ENCODE measurements around the gene SLC39A11.

Gene SLC39A11

DNA sequence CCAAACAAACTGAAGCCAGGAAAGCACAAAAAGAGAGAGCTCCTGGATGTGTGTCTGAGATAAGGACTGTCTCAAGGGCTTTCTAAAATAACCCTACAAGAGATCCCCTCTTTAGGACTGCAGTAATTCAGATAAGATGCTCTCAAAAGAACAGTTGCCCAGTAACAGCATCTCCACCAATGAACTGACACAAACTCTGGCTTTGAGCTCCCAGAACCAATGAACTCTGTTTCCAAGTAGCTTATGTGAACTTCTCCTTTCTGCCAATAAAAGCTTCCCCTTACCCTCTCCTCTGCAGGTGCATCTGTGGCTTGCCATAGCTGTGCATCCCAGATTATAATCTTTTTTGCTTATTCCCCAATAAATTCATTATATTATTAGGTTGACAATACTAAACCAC is 421.5 kb downstream of the SLC39A11 start:
- DNase-seq: no peak

DNA sequence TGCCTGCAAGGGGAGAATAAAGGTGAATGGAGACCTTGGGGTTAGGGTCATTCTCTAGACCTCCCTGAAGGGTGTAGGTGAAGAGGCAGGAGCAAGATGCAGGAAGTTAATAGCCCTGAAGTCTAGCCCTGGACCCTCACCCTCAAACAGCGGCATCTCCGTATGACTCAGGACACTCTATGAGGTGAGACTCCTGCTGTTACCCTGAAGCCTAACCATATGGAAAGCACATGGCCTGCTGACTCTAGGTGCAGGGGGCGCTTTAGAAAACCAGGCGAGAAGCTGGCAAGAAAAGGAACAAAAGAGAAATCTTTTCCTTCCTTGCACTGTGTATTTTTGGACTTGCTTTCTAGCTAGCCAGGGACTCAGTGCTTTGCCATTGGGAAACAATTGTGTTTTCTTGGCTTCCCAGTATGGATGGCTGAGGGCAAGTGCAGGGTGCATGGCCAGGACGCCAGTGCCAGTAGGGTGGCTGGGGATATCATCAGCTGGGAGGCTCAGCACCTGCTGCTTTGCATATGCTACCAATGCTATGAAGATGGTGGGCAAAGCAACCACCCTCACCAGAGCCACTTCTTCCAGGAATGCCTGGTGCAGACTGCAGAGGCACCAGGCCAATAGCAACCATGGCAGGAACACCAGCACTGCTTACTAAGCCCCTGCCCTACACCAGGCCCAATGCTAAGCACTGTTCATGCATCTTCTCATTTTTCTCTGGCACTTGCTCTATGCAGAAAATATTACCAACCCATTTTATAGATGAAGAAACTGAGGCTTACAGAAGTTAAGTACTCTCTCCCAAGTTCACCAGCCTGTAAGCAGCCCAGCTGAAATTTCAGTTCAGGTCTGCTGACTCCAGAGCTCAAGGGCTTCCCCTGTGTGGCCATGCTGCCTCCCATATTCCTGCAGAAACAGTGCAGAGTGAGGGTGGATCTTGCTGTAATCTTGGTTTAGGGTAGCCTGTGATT is 425.1 kb downstream of the SLC39A11 start:
- DNase-seq: no peak

DNA sequence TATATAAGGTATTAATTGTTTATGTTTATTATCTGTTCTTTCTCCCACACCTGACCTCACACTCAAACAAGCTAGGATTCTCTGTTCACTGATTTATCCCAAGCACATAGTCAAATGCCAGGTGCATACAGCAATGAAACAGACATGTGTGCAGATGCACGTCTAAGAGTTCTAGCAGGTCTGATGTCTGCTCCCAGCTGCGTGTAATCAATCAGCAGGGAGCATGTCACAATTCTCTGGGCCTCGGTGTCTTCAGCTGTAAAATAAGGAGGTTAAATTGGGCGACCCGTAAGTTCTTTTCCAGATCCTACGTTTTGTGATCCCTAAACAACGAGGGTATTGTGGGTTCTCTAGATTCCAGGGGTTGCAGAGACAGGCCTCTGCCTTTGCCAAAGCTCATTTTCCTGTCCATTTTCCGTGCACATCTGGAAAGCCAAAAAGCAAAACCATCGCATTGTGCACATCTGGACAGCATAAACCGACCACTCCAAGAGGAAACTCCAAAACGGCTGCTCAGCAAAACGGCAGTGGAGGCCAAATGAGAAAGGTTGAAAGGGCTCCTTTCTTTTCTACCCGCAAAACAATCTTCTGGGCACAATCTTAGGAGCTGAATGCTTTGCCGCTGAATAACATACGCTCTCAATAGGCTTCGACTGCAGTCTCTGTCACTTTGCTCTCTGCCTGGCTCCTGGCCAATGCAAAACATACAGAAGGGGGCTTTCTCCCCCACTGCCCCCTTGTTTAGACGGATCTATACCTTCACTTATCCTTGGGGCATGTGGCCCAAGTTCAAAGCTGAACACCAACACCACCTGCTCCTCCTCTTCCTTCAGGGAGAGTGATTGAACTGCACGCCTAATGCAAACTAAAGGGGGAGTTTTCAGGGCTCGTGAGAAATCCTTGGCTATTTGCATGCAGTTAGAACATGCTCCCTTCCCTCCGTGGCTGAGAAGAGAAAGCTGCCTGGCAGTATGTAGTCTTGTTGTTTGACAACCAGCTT is 426.3 kb downstream of the SLC39A11 start:
- DNase-seq: no peak

DNA sequence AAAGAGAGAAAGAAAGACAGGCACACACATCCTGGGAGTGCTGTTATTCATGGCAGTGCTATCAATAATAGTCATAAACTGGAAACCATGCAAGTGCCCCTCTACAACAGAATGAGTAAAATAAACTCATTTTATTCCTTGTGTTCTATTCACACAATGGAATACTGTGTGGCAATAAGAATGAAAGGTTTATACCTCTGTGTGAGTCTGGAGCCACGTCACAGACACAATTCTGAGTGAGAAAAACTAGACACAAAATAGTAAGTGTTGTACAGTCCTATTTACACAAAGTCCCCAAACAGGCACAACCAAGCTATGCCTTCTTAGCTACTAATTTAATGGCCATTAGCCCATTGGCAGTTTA is 429.7 kb downstream of the SLC39A11 start:
- DNase-seq: no peak

DNA sequence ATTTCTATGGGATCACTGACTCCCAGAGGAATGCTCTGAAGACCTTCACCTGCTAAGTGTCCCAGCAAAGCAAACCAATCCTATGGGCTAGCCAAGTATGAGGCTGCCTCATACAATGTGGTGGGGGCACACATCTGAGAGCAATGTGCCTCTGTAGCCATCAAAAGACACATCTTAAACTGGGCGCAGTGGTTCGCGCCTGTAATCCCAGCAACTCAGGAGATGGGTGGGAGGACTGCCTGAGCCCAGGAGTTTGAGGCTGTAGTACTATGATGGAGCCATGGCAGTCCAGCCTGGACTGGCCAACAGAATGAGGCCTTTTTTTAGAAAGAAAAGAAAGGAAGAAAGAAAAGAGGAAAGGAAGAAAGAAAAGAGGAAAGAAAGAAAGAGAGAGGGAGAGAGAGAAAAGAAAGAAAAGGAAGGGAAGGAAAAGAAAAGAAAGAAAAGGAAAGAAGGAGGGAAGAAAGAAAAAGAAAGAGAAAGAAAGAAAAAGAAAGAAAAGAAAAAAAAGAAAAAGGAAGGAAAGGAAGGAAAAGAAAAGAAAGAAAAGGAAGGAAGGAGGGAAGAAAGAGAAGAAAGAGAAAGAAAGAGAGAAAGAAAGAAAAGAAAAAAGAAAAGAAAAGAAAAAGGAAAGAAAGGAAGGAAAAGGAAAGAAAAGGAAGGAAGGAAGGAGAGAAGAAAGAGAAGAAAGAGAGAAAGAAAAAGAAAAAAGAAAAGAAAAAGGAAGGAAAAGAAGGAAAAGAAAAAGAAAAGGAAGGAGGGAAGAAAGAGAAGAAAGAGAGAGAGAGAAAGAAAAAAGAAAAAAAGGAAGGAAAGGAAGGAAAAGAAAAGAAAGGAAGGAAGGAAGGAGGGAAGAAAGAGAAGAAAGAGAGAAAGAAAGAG is 430.3 kb downstream of the SLC39A11 start:
- DNase-seq: no peak

DNA sequence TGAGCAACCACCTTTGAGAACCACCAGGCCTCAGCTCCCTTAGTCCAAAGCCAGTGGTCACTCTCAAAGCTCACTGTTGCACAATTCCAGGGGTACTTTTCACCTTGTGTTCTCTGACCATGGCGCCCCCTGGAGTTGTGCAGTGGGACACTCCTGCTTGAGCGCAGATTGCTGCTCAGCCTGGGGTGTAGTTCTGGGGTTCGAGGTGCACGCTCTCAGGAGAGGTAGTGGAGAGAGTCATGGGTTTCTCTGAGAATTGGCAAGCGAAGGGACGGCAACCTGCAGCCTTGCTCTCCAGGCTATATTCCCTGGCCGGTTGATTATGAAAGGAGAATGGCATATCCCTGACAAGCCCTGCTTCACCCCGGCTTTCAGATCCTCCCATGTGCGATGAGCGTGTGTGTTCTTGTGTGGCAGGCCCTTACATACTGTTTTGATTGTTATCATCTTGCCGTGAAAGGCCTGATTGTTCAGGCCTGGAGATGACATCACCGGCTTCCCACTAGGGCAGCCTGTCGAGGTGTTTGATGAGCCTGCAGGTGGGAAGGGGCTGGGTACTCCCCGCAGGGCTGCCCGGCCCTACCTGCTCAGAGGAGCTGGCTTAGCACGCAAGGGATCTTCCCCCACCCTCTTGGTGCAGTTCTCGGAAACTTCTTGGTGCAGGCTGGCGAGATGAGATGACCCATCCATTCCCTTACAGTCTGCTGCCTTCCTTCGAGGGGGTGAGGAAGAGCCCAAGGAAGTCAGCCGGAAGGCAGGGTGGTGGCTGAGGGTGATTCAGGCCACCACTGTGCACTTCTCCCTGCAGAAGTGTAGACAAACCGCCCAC is 431.2 kb downstream of the SLC39A11 start:
- DNase-seq: no peak

DNA sequence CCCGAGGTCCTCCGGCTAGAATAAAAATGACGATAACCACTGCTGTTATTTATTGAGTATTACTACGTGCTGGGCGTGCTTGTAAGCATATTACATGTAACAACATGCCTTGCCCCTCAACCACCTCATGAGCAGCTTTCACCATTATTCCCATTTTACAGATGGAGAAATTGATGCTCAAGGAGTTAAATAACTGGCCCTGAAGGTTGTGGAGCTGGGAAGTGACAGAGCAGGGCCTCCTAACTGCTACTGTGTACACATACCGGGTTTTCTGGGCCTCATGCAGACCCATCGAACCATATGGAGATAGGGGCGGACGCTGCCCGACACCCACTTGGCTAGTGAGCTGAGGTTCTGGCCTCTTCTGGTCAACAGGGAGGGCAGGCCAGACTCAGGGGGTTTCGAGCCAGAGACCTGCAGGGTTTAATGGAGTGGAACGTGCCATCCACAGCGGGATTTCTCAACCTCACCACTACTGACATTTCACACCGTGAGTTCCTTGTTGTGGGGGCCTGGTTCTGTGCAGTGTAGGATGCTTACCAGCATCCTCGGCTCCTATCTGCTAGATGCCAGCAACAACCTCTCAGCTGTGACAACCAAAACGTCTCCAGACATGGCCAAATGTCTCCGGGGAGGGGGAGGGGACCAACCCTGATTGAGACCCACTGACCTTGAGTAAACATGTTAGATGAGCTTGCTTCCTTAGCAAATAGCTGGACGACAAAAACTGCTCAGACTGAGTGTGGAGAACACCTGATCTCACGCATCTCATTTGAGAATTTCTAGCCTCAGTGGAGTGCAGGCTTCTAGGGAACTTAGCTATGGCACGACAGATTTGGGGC is 432.0 kb downstream of the SLC39A11 start:
- no peak for DNase-seq

DNA sequence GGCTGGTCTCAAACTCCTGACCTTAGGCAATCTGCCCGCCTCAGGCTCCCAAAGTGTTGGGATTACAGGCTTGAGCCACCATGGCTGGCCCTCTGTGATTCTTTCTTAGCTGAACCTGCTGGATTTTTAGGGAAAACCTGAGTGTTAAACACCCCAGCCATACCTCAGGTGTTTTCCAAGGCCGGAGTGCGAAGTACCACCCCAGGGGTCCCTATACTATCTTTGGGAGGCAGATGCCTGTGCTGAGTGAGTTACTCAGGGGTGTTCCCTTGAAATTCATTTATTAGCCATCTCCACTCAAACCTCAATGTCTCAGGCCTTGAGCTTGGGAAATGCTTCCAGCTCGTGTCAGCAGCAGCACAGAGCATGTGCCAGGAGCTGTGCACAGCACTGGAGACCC is 432.7 kb downstream of the SLC39A11 start:
- no peak for DNase-seq

DNA sequence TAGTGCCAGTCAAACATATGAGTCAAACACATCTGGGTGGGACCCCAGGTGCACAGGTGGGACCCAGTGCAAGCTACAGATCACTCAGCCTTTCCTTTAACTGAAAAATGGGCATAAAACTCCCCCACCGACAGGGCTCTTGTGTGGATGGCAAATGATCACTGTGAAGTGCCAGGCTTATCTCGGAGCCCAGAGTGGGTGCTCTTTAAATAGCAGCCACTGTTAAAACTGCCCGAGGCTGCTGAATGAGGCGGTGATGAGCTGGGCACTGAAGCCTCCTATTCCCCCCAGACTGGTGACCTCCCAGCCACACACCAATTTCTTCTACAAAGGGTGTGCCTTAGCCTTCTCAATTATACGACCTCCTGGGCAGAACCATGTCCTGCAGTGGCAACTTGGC is 433.8 kb downstream of the SLC39A11 start:
- no peak for DNase-seq

DNA sequence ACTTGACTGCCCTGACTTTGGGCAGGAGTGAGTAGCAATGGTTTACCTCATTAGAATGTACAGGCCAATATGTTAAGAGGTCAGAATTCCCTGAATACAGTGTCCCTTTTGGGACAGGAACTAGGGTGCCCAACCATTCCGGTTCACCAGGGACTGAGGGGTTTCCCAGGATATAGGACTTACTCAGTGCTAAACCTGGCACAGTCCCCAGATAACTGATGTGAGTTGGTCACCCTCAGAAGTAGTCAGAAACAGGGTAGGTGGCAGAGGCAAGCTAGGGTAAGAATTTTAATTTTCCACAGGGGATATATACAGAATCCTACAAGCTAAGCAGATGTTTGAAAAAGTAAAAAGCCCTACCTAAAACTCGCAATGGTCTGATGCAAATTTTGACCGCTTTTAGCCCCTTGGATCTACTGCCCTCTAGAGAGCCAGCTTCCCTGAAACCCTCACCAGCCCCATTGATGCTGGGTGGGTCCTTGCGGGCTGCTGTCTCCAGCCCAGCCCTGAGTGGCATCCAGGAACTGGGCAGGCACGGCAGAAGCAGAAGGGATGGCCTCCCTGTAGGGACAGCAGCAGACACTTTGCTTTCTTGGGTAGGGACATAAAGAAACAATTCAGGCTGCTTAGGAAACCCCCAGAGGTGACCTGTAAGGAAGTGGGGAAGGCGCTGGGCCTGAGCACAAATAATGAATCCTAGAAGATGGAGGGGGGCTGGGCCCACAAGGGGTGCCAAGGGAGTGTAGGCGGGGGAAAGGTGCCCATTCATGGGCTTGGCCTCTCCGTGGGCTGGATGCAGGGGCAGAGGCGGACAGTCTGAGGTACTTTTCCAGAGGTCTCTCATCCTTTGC is 434.8 kb downstream of the SLC39A11 start:
- peak; percentile 39 for DNase-seq

DNA sequence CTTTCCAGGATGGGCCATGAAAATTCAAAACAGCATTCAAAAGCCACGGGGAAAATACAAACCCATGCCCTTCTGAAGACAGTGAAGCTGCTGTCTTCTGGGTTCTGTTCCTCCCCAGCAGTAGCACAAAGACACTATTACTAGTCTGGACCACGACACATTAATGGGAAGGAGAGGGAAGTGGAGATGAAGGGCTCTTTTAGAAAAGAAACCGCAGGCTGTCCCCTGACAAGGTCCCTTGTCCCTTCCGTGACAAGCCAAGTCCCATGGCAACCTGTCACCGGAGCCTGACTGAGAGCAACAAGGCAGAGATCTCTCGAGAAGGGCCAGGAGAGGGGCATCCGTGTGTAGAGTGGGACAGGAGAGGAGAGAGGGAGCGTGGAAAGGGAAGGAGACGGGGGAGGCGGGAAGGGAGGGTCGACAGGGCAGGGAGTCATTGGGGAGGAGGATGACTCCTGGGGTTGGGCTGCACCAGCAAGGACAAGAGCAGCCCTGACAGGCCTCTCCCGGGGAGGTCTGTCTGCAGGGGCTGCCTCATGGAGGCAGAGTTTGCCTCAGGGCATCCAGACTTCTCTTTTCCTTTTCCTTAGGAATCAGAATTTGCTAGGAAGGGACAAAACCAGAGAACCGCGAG is 436.2 kb downstream of the SLC39A11 start:
- no peak for DNase-seq

DNA sequence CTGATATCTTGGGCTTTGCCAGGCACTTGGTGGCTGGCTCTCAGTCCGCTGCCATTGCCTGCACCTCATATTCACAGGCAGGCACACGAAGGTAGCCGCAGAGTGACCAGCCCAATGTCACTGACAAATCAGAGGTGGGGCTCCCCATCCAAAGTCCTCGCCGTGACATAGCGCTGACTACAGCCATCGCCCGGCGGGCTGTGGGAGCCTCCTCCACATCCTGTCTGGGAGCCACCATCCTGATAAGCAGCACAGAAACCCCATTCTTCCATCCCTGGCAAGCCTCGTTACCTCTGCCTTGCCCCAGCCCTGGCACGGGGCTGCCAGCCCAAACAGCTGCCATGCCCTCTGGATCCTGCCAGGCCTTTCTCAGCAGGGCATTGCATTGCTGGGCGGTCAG is 437.8 kb downstream of the SLC39A11 start:
- no peak for DNase-seq

DNA sequence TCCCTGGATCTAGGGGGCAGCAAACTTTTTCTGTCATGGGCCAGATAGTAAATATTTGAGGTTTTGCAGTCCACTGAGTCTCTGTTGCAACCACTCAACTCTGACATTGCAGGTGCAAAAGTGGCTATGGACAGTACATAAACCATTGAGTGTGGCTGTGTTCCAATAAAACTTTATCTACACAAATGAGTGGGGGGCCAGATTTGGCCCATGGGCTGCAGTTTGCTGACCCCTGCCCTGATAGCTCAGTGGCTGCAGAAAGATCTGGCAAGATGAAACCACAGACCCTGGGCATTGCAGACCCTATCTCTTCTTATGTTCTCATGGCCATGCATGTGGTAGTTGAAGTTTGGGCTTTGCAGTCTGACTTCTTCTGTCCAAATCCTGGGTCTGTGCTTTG is 440.5 kb downstream of the SLC39A11 start:
- DNase-seq: no peak

DNA sequence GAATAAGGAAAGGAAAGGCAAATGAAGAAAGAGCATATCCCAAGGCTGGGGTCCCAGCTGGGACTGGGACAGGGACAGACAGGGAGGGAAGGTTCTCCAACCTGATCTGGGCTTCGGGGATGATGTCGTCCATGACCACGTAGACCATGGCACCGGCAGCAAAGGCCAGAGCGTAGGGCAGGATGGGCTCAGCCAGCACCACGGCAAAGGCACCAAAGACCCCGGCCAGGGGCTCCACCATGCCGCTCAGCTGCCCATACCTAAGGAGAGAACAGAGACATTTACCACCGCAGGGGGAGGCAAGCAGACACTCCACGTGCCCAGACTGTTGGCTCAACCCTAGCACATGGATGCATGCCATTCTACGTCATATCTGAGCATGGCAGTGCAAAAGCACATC is 443.8 kb downstream of the SLC39A11 start:
- no peak for DNase-seq

DNA sequence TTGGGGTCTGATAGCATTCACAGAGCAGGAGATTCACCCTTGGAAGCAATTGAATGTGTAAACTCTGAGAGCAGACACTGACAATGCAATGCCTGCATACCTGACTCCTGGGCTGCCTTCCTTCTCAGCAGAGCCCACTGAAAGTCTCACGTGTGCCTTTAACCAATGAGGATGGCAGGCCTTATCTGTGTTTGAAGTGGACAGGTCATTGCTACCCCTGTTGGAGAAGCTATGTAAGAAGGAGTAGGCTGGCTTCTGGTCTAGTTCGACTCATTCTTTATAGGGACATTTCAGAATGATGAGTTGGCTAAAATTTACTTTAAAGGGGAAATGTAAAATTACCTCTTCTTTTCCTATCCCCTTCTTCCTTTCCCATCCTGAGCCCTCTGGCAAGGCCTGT is 446.3 kb downstream of the SLC39A11 start:
- DNase-seq: no peak

DNA sequence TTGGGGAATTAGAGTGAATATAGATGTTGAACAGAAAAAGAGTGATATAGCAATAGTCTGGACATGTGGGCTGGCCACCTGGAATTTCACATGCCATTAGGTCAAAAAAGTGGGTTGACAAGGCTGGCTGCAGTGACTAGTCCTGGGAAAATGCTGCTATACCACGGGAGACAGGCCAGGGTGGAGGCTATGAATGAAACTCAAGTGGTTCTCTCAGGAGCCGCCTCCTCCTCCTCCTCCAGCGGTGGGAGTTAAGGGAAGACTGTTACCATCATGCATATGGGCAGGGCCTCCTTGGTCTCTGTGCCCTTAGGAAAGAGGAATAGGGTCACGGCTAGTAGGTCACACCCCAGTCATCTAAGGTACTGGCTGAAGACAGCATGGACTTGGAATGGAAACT is 448.0 kb downstream of the SLC39A11 start:
- DNase-seq: no peak

DNA sequence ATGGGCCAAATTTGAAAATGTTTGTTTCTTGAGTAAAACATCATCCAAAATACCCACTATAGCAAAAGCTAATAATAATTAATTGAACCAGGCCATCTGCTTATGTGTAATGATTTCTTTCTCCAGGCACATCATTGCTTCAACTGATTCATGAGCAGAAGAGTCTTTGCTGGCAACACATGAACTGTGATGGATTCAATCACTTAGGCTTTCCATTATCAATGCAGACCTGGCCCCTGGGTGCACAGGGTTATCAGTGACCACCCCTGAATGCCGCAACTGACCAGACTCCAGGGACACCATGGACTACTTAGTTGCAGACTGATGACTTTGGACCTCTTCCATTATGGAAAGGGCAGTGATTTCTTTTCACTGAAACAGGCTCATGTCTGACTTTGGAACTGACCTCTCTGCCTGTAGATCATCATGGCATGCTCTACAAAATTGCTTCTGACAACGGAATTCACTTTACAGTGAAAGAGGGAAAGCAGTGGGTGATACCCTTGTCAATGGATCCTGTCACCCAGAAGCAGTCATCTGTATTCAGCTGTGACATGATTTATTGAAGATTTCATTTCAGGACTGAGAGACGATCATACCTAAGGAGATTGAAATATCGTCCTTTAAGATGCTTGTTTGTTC is 448.8 kb downstream of the SLC39A11 start:
- no peak for DNase-seq

DNA sequence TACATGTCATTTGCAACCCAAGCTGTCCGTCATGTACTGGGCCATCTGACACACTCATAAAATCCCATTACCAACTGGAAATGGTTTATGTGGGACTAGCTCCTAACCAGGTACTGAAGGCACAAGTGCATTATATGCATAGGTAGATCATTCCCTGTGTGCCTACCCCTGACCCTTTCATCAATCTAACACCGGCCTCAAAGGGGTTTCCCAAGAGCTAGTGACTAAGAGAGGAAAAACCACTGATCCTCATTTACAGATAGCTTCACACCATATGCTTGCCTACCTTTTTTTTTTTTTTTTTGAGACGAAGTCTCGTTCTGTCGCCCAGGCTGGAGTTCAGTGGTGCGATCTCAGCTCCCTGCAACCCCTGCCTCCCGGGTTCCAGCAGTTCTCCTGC is 449.8 kb downstream of the SLC39A11 start:
- DNase-seq: no peak

Measured in EL (cell line).